GM12878 (cell line): ENCODE measurements around the gene SPR. TPM values are rescaled to one million over a fixed set of nuclear protein-coding genes. Genes with fewer than 3 reads are reported as not detected.

Experiments
- ATAC-seq: fragments of 200-7000 bp; cut with Tn5 transposase; 3 replicates; pipeline ENCODE4 v1.9.1; 2020; ENCODE audit warnings: mild to moderate bottlenecking, moderate library complexity
- BruUV-seq: library from RNA; stranded (reverse); fragments of 400-500 nt; replicated peaks from 2 replicates; lab custom pipeline; 2021; lab: Mats Ljungman, UMichigan
- CTCF ChIA-PET: fragments of 300-600 bp; sonication (Branson Sonifier 250); formaldehyde crosslinking; extraction: SDS; loops from one replicate; lab custom pipeline; 2021; ENCODE audit warnings: inconsistent platforms; lab: Yijun Ruan, JAX
- POLR2A ChIA-PET: fragments of 350-600 bp; formaldehyde crosslinking; extraction: SDS; loops from one replicate; lab custom pipeline; 2021; ENCODE audit warnings: inconsistent platforms; lab: Charles Lee
- RAD21 ChIA-PET: fragments of 300-600 bp; sonication (Branson Sonifier 250); formaldehyde crosslinking; loops from one replicate; lab custom pipeline; 2023; ENCODE audit warnings: antibody characterized with exemption; ENCODE audit not compliant: unreplicated experiment; lab: Charles Lee
- SMC1A ChIA-PET: fragments of 300-600 bp; sonication (Branson Sonifier 250); formaldehyde crosslinking; loops from one replicate; lab custom pipeline; 2023; ENCODE audit not compliant: unreplicated experiment, uncharacterized antibody; lab: Charles Lee
- DNase-seq: peaks from one replicate; pipeline ENCODE4 v3.0.0-alpha.2; 2011; ENCODE audit warnings: low read depth, low spot score
- FAIRE-seq: peaks from 3 replicates; lab custom pipeline; 2011; peaks lifted over from hg19 to GRCh38; lab: Jason Lieb, UNC
- H2AFZ ChIP-seq: 2 replicates; pipeline ENCODE4 v1.6.0; 2011; ENCODE audit warnings: low read depth, low read length, control low read depth; ENCODE audit not compliant: control insufficient read depth
- H3K27ac ChIP-seq: 2 replicates; pipeline ENCODE4 v1.5.1; 2011; ENCODE audit warnings: control low read depth; ENCODE audit not compliant: control insufficient read depth, insufficient read depth
- H3K27me3 ChIP-seq, 2 experiments: replicated peaks in 1 of 2; 2 replicates each; pipeline versions ENCODE4 v1.6.0 to v1.6.1; 2011; ENCODE audit warnings: low read length in 1 of 2; ENCODE audit not compliant: control insufficient read depth in 2 of 2, insufficient read depth in 2 of 2
- H3K36me3 ChIP-seq, 2 experiments: 2 replicates each; pipeline ENCODE4 v1.5.1; 2011; ENCODE audit warnings: low read length in 1 of 2; ENCODE audit not compliant: control insufficient read depth in 2 of 2, insufficient read depth in 2 of 2
- H3K4me1 ChIP-seq: 2 replicates; pipeline ENCODE4 v1.6.1; 2011; ENCODE audit warnings: mild to moderate bottlenecking, low read length, moderate library complexity, mixed read lengths; ENCODE audit not compliant: control insufficient read depth, insufficient read depth
- H3K4me2 ChIP-seq: 2 replicates; pipeline ENCODE4 v1.6.0; 2011; ENCODE audit warnings: control low read depth; ENCODE audit not compliant: control insufficient read depth, insufficient read depth
- H3K4me3 ChIP-seq: fragments of 200-600 bp; sonication (generic); 2 replicates; pipeline ENCODE4 v1.5.1; 2016
- H3K79me2 ChIP-seq: 2 replicates; pipeline ENCODE4 v1.6.0; 2011; ENCODE audit warnings: low read length; ENCODE audit not compliant: control insufficient read depth, insufficient read depth
- H3K9ac ChIP-seq: 2 replicates; pipeline ENCODE4 v1.8.0; 2011; ENCODE audit warnings: low read length, control low read depth, mixed read lengths; ENCODE audit not compliant: control insufficient read depth, insufficient read depth
- H3K9me3 ChIP-seq: replicated peaks from 3 replicates; pipeline ENCODE4 v1.5.1; 2011; ENCODE audit warnings: mild to moderate bottlenecking, low read length; ENCODE audit not compliant: control insufficient read depth, insufficient read depth
- H4K20me1 ChIP-seq: 2 replicates; pipeline ENCODE4 v1.6.0; 2011; ENCODE audit not compliant: control insufficient read depth, insufficient read depth
- BACH1 ChIP-seq: fragments of 450-650 bp; IDR thresholded peaks from 2 replicates; pipeline ENCODE4 v1.6.1; 2017; ENCODE audit warnings: mild to moderate bottlenecking, borderline replicate concordance
- E2F4 ChIP-seq: IDR thresholded peaks from 2 replicates; pipeline ENCODE4 v1.6.1; 2012; ENCODE audit warnings: low read depth, low read length, improper control_type of control experiment
- KDM1A ChIP-seq: fragments of 200-600 bp; sonication (generic); IDR thresholded peaks from 2 replicates; pipeline ENCODE4 v1.6.1; 2016; ENCODE audit warnings: borderline replicate concordance
- PRDM15 ChIP-seq: fragments of 450-650 bp; formaldehyde crosslinking; IDR thresholded peaks from 2 replicates; pipeline ENCODE4 v1.4.0; 2020; ENCODE audit warnings: mild to moderate bottlenecking, moderate library complexity
- RAD51 ChIP-seq: fragments of 450-650 bp; IDR thresholded peaks from 2 replicates; pipeline ENCODE4 v1.6.1; 2016; ENCODE audit warnings: moderate library complexity, mild to moderate bottlenecking, inconsistent platforms
- RBBP5 ChIP-seq: fragments of 200-600 bp; sonication (generic); conservative IDR thresholded peaks from 2 replicates; pipeline ENCODE4 v1.6.1; 2016
- RUNX3 ChIP-seq: IDR thresholded peaks from 2 replicates; pipeline ENCODE4 v1.6.1; 2012; ENCODE audit warnings: low read length, inconsistent platforms
- SIN3A ChIP-seq: IDR thresholded peaks from 2 replicates; pipeline ENCODE4 v1.6.1; 2012; ENCODE audit warnings: low read depth, low read length, improper control_type of control experiment
- SMAD5 ChIP-seq: IDR thresholded peaks from 2 replicates; pipeline ENCODE4 v1.6.1; 2016; ENCODE audit warnings: antibody characterized with exemption, low read depth
- SP1 ChIP-seq: IDR thresholded peaks from one replicate; pipeline ENCODE4 v1.6.1; 2011; ENCODE audit warnings: low read depth, low read length
- SREBF1 ChIP-seq: IDR thresholded peaks from 2 replicates; pipeline ENCODE4 v1.6.1; 2012; ENCODE audit warnings: mild to moderate bottlenecking, low read length
- ZZZ3 ChIP-seq: IDR thresholded peaks from 2 replicates; pipeline ENCODE4 v1.6.1; 2011; ENCODE audit warnings: low read depth; ENCODE audit not compliant: control insufficient read depth, insufficient read length
- WGBS: methylation state at CpG from one replicate; pipeline ENCODE4 v1.1.6; 2016; ENCODE audit warnings: low lambda C conversion rate; ENCODE audit not compliant: insufficient replicate concordance, insufficient coverage; ENCODE audit errors: missing lambda C conversion rate; 5-methylcytosine and 5-hydroxymethylcytosine counted together
- in situ Hi-C: fragments of 300-500 bp; cut with MboI; formaldehyde crosslinking; loops from 9 replicates; pipeline ENCODE4 v1.14.3; 2018; ENCODE audit warnings: mixed read lengths
- intact Hi-C: fragments of 100-400 bp; cut with micrococcal nuclease; formaldehyde crosslinking; loops from one replicate; pipeline ENCODE4 v1.14.2; 2022; ENCODE audit not compliant: unreplicated experiment
- polyA plus RNA-seq, 11 experiments: library from polyadenylated mRNA; depleted of rRNA in 4 of 11; unstranded in 6 of 11; stranded (reverse) in 5 of 11; fragments of >200 nt; fragmentation: Nextera tagmentation in 4 of 11; fragmentation: Illumina TruSeq in 1 of 11; extraction: Ambion mirVana in 4 of 11; extraction: Trizol in 1 of 11; gene quantifications; 1 replicate in 1 of 11; 2 replicates in 10 of 11; pipeline versions ENCODE4 v1.2.1 to v1.2.3, GENCODE V29; 2011 to 2016; ENCODE audit warnings: inconsistent platforms in 2 of 11, missing spikeins in 2 of 11, low read depth in 1 of 11
- total RNA-seq, 4 experiments: library from RNA; depleted of rRNA in 3 of 4; stranded (reverse); fragments of >200 nt in 3 of 4; fragmentation: Illumina TruSeq in 1 of 4; extraction: Trizol in 1 of 4; gene quantifications; 2 replicates each; pipeline versions ENCODE4 v1.2.1 to v1.2.3, GENCODE V29; 2013 to 2021

SPR gene
- total and polyA plus RNA-seq, 10 of the 15 experiments (the other 5 are each of a cell fraction or from before 2014, with no cell fraction given) = 0.68 to 7.8 (median 2.5) TPM

GRCh38 chr2:72932045-72932740 is 45.0 kb downstream of the SPR start:
- Histone ChIP-seq H3K27me3 (peaks cover 0 to 5% of the 10 kb centered on the region in 2 experiments; a peak in 3 of 4 replicates), H3K27ac (no peak overlapping the region), H4K20me1 (no peaks in the 10 kb centered on the region; the same call in 1 of the 2 replicates), H2AFZ (no peak overlapping the region), H3K9me3 (no peaks in the 10 kb centered on the region), H3K79me2 (no peaks in the 10 kb centered on the region), H3K4me1 (no peaks in the 10 kb centered on the region; the same call in 1 of the 2 replicates), H3K4me2 (no peak overlapping the region), H3K36me3 (no peaks in the 10 kb centered on the region), H3K9ac (no peak overlapping the region), H3K4me3 (no peak overlapping the region)
- FAIRE-seq = no peak
- no peak for DNase-seq
- BruUV-seq = no TSS peak
- 30% methylated on average over 5 of the region's 5 CpGs for WGBS
- no peak for ATAC-seq
- ChIA-PET CTCF (interaction anchor here (1.0 to 8.0 kb wide), 2 partner anchors 39 to 245 kb away, joined by 3 to 117 read pairs; no protein-coding TSS in a partner anchor), SMC1A (interaction anchor here (0.6 to 4.8 kb wide), 2 partner anchors 39 to 70 kb away, joined by 4 to 39 read pairs; no protein-coding TSS in a partner anchor), POLR2A (no interaction called here), RAD21 (no interaction called here)
- in situ Hi-C loops (no loop called here), intact Hi-C loops (no loop called here)
- no peak for TF ChIP-seq SMAD5
- no peak for TF ChIP-seq SIN3A
- no peak for TF ChIP-seq PRDM15 (CRISPR knock-in tag)
- no peak for TF ChIP-seq RBBP5
- TF ChIP-seq SP1 = no peak
- no peak for TF ChIP-seq RAD51
- no peak for TF ChIP-seq SREBF1
- no peak for TF ChIP-seq E2F4
- TF ChIP-seq BACH1 = no peak
- TF ChIP-seq RUNX3 = no peak
- no peak for TF ChIP-seq KDM1A
- no peak for TF ChIP-seq ZZZ3
